ENCODE measurements around the gene DQX1. TPM values are rescaled to one million over a fixed set of nuclear protein-coding genes. Genes with fewer than 3 reads are reported as not detected.

The DQX1 gene
- total RNA-seq, 4 donors from 2014 or later = 3.8 to 13.3 (median 5.7) TPM

DNA sequence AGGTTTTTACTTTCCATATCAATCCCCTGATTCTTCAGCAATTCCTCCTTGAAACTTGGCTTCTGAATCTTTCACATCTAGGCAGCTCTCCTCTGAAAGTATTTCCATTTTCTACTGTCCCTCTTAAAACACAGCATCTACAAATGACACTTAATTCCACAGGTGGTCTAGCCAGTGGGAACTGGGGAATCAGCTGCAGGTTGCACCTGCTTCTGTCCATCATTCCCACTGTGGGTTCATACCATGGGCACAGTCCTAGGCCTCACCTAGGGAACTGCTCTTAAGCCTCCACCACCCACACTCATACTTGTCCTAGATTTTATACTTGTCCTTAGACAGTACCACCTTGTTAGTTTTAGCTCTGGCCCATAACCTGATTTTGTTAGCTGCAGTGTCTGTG is 25.5 kb upstream of the DQX1 start:
- TF ChIP-seq, protein P1, sequence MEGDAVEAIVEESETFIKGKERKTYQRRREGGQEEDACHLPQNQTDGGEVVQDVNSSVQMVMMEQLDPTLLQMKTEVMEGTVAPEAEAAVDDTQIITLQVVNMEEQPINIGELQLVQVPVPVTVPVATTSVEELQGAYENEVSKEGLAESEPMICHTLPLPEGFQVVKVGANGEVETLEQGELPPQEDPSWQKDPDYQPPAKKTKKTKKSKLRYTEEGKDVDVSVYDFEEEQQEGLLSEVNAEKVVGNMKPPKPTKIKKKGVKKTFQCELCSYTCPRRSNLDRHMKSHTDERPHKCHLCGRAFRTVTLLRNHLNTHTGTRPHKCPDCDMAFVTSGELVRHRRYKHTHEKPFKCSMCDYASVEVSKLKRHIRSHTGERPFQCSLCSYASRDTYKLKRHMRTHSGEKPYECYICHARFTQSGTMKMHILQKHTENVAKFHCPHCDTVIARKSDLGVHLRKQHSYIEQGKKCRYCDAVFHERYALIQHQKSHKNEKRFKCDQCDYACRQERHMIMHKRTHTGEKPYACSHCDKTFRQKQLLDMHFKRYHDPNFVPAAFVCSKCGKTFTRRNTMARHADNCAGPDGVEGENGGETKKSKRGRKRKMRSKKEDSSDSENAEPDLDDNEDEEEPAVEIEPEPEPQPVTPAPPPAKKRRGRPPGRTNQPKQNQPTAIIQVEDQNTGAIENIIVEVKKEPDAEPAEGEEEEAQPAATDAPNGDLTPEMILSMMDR (IDR thresholded peaks at IDR 0.05) = no peak
- no peak for TF ChIP-seq POLR2A (IDR thresholded peaks at IDR 0.05)
- peaks cover 0 to 5% (median 0%) of the 10 kb centered on the region in 3 donors for H3K36me3 ChIP-seq
- H3K4me1 ChIP-seq = peaks cover 14 to 55% (median 26%) of the 10 kb centered on the region in 3 donors
- no peaks in the 10 kb centered on the region for H3K9me3 ChIP-seq
- no peak for DNase-seq
- intact Hi-C loops (cut with DNase I) = no loop called here
- H3K4me3 ChIP-seq = no peak overlapping the region
- H3K27me3 ChIP-seq = peaks cover 0 to 57% (median 0%) of the 10 kb centered on the region in 4 donors
- H3K27ac ChIP-seq = no peak overlapping the region

DNA sequence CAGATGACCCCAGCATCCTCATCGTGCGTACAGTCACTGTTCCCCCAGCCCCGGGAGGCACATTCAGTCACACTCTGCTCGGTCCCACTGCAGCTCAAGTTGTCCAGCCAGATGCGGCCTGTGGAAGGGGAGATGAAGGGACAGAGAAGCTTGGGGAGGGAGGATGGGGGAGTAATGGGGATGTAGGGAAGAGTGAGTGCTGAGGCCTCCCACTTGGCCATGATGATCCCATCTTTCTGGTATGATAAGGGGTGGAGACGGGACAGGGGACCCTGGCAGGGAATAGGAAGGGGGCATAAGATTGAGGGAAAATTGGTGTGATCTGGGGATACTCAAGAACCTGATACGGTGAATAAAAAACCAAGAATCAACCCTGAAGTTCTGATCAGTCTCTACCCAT is 24.2 kb upstream of the DQX1 start:
- DNase-seq = no peak
- intact Hi-C loops (cut with DNase I) = no loop called here
- H3K27ac ChIP-seq = no peak overlapping the region
- no peaks in the 10 kb centered on the region for H3K9me3 ChIP-seq
- H3K27me3 ChIP-seq = peaks cover 0 to 49% (median 0%) of the 10 kb centered on the region in 4 donors
- TF ChIP-seq, protein P1 (IDR thresholded peaks at IDR 0.05) = no peak
- no peak for TF ChIP-seq POLR2A (IDR thresholded peaks at IDR 0.05)
- no peaks in the 10 kb centered on the region for H3K36me3 ChIP-seq
- H3K4me3 ChIP-seq = no peak overlapping the region
- peaks cover 14 to 47% (median 22%) of the 10 kb centered on the region in 3 donors for H3K4me1 ChIP-seq
- 90 to 93% methylated on average over 3 to 7 of the region's 7 CpGs for WGBS, 2 donors

DNA sequence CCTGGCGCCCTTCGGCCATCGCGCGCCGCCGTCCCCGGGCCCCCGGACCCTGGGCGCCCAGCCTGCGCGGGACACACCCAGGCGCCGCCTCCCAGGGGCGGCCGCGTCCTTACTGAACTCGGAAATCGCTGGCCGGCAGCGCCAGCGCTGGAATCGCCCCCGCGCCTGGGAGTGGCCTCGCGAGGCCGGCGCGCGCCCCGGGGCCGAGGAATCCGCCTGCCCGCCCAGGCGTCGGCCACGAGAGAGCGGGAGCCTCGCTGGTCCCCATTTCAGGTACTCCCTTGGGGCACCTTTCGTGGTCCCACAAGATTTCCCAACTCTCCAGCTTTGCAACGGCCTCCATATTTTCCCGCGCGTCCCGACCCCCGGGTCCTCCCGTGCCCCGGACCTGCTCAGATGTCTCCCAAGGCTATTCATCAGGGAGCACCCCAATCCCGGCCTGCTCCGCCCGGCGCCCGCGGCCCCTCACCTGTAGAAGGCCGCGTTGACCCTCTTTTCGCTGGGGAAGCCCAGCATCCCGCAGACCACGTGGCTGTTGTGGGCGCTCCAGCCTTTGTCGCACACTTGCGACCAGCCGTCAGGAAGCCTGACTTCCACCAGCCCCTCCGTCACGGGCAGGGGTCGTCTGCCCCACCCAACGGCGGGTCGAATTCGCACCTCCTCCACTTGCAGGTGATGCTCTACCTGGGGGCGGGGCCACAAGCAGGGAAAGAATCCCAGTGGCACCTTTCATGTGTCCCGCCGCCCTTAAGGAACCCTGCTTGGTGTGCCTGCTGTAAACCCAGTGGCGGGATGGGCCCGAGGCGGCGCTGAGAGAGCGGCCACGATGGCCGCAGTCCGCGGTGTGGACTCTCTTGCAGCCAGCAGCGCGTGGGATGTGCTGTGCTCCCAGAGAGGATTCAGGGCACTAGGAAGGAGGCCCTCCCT is 23.1 kb upstream of the DQX1 start:
- H3K27ac ChIP-seq = peak overlapping the region; percentile 49 to 78 (median 58)
- 0 to 7% methylated on average over 10 to 24 of the region's 85 CpGs for WGBS, 2 donors
- H3K4me3 ChIP-seq = peak overlapping the region; percentile 45 to 70 (median 57)
- H3K4me1 ChIP-seq = peaks cover 14 to 36% (median 21%) of the 10 kb centered on the region in 3 donors
- H3K9me3 ChIP-seq = no peaks in the 10 kb centered on the region
- no peak for DNase-seq
- TF ChIP-seq POLR2A (IDR thresholded peaks at IDR 0.05) = peak in 1 of 4 donors; percentile 19
- TF ChIP-seq, protein P1 (IDR thresholded peaks at IDR 0.05) = no peak
- H3K27me3 ChIP-seq = peaks cover 0 to 38% (median 0%) of the 10 kb centered on the region in 4 donors
- intact Hi-C loops (cut with DNase I) = no loop called here
- no peaks in the 10 kb centered on the region for H3K36me3 ChIP-seq

DNA sequence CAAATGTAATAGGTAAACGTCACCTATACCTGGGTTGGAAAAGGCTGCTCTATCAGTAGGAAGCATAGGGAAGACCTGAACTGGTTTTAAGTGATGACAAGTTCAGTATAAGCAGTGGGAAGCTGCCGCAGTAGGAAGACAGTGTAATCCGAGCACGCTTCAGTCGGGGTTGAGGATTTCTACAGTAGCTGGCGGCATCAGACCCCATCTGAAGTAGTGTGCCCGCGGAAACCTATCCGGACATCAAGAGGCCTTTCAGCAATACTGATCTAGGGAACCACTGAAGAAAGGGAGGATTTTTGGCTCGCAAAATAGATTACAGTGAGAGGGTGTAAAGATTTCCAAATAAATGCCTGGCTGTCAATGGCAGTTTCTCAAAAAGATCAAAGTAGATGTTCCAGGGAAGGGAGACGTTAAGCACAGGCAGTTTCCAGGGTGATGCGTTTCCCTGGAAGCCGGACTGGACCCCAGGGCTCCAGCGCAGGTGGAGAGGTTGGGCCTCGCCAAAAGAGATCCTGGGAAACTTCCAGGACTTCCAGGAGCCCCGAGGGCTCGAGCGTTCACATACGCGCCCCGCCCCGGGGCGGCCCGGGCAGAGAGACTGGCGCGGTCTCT is 22.4 kb upstream of the DQX1 start:
- Histone ChIP-seq H3K36me3 (no peaks in the 10 kb centered on the region), H3K4me1 (peaks cover 11 to 28% (median 16%) of the 10 kb centered on the region in 3 donors), H3K27ac (peak overlapping the region; percentile 49 to 78 (median 58)), H3K9me3 (no peaks in the 10 kb centered on the region), H3K27me3 (peaks cover 0 to 30% (median 0%) of the 10 kb centered on the region in 4 donors), H3K4me3 (peak overlapping the region; percentile 45 to 70 (median 57))
- no peak for TF ChIP-seq POLR2A (IDR thresholded peaks at IDR 0.05)
- TF ChIP-seq, protein P1 (IDR thresholded peaks at IDR 0.05) = no peak
- intact Hi-C loops (cut with DNase I) = no loop called here
- no peak for DNase-seq
- WGBS, 2 donors = 20 to 26% methylated on average over 14 to 24 of the region's 26 CpGs

DNA sequence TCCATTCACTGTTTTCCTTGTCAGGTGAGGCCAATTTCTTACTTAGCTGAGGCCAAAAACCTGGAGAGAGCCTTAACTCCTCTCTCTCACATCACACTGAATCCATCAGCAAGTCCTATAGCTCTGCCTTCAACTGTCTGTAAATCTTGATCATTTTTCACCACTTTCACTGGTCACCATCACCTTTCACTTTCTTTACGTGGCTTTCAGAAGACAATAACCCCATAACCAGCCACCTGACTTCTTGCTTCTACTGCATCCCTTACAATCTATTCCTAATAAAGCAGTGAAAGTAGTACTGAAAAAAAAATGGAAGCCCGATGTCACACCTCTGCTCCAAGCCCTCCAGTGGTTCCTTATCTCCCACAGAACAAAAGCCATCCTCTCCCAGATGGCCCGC is 20.0 kb upstream of the DQX1 start:
- no peak overlapping the region for H3K27ac ChIP-seq
- no peaks in the 10 kb centered on the region for H3K9me3 ChIP-seq
- WGBS, 2 donors = 83 to 85% methylated on average over 3 of the region's 3 CpGs
- intact Hi-C loops (cut with DNase I) = no loop called here
- peaks cover 0 to 26% (median 0%) of the 10 kb centered on the region in 4 donors for H3K27me3 ChIP-seq
- H3K4me1 ChIP-seq = peaks cover 6 to 20% (median 16%) of the 10 kb centered on the region in 3 donors
- DNase-seq = no peak
- TF ChIP-seq, protein P1 (IDR thresholded peaks at IDR 0.05) = no peak
- no peak for TF ChIP-seq POLR2A (IDR thresholded peaks at IDR 0.05)
- no peaks in the 10 kb centered on the region for H3K36me3 ChIP-seq
- no peak overlapping the region for H3K4me3 ChIP-seq
